ENCODE measurements around the gene PTPRN2. TPM values are rescaled to one million over a fixed set of nuclear protein-coding genes. Genes with fewer than 3 reads are reported as not detected.
A peak's percentile ranks its signal among the peaks of the same experiment; 100 is the strongest.
"Not testable (repeated sequence)": the region's sequence is repeated elsewhere in the genome, so short reads cannot be mapped to it uniquely, and the experiment has no call there.

Gene PTPRN2
- total and polyA plus RNA-seq, 3 experiments from 2014 or later: 0.33 to 1.2 (median 0.42) TPM

DNA sequence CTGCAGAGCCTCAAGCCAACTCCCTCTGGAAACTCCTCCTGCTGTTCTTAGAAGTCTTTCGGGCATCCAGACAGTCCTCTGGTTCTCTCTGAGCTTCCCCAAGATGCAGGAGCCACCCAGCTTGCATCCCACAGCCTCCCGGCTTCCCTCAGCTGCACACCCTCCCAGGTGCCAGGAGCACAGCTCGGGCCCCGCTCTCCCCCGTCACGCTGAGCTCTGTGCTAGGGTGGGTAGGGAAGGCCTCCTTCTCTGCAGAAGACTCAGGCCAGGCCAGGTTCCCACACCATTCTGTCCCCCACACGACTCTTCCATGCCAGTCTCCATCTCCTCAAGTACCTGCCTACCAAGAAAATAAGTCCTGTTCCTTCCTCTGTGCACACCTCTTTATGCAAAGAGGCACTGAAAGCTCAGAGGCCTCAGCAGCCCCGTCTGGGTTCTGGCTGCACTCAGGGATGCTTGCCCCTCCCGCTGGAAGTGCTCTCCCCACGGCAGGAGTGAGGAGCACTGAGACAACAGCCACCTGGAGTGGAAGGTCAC is 537.1 kb downstream of the PTPRN2 start:
- Histone ChIP-seq H3K4me3 (ENCODE audit: low read length) (no peak overlapping the region), H3K36me3 (ENCODE audit: insufficient read depth, low read length) (no peaks in the 10 kb centered on the region), H3K27ac (ENCODE audit: low read depth, low read length) (no peak overlapping the region), H3K9me3 (ENCODE audit: low read length) (no peaks in the 10 kb centered on the region), H3K27me3 (ENCODE audit: insufficient read depth, low read length, poor library complexity, severe bottlenecking) (no peaks in the 10 kb centered on the region), H3K4me1 (ENCODE audit: insufficient read depth, low read length) (no peaks in the 10 kb centered on the region)
- Mint-ChIP-seq H3K4me1 (no peaks in the 10 kb centered on the region), H3K4me3 (no peak overlapping the region), H3K36me3 (no peaks in the 10 kb centered on the region), H3K27ac (peak overlapping the region in 1 of 8 donors; percentile 34), H3K27me3 (peaks cover 0 to 3% of the 10 kb centered on the region in 2 donors), H3K9me3 (no peaks in the 10 kb centered on the region)
- ChIA-PET POLR2A (no interaction called here), CTCF (no interaction called here)
- DNase-seq: no peak

DNA sequence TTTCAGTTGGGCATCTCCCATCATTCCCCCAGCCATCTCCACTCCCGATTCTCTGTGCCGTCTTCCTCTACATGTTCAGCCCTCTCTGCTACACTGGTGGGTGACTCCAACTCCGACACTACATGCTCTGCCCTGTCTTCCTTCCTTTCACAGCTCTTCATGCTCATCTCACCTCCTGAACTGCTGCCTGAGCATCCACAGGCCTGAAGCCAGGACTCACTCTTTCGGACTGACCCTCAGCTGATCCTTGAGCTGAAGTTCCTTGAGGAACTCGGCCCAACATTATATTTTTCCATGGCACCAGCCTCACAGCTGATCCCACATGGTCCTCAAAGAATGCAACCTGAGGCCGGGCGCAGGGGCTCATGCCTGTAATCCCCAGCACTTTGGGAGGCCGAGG is 538.4 kb downstream of the PTPRN2 start:
- Histone ChIP-seq H3K36me3 (ENCODE audit: insufficient read depth, low read length) (no peaks in the 10 kb centered on the region), H3K27ac (ENCODE audit: low read depth, low read length) (no peak overlapping the region), H3K27me3 (ENCODE audit: insufficient read depth, low read length, poor library complexity, severe bottlenecking) (no peaks in the 10 kb centered on the region), H3K4me3 (ENCODE audit: low read length) (no peak overlapping the region), H3K9me3 (ENCODE audit: low read length) (no peaks in the 10 kb centered on the region), H3K4me1 (ENCODE audit: insufficient read depth, low read length) (no peaks in the 10 kb centered on the region)
- Mint-ChIP-seq H3K27ac (no peak overlapping the region), H3K27me3 (peaks cover 0 to under 1% of the 10 kb centered on the region in 2 donors), H3K36me3 (no peaks in the 10 kb centered on the region), H3K4me3 (no peak overlapping the region), H3K4me1 (no peaks in the 10 kb centered on the region), H3K9me3 (no peaks in the 10 kb centered on the region)
- ChIA-PET CTCF (no interaction called here), POLR2A (no interaction called here)
- no peak for DNase-seq

GRCh38 chr7:158048569-158048968 is 539.1 kb downstream of the PTPRN2 start:
- H3K4me3 ChIP-seq (ENCODE audit: low read length): no peak overlapping the region
- no peaks in the 10 kb centered on the region for H3K27me3 ChIP-seq (ENCODE audit: insufficient read depth, low read length, poor library complexity, severe bottlenecking)
- ChIA-PET CTCF (no interaction called here), POLR2A (no interaction called here)
- no peaks in the 10 kb centered on the region for H3K9me3 Mint-ChIP-seq
- no peaks in the 10 kb centered on the region for H3K27me3 Mint-ChIP-seq
- no peak for DNase-seq
- no peaks in the 10 kb centered on the region for H3K36me3 ChIP-seq (ENCODE audit: insufficient read depth, low read length)
- no peak overlapping the region for H3K4me3 Mint-ChIP-seq
- no peak overlapping the region for H3K27ac ChIP-seq (ENCODE audit: low read depth, low read length)
- no peaks in the 10 kb centered on the region for H3K4me1 Mint-ChIP-seq
- H3K4me1 ChIP-seq (ENCODE audit: insufficient read depth, low read length): no peaks in the 10 kb centered on the region
- no peaks in the 10 kb centered on the region for H3K9me3 ChIP-seq (ENCODE audit: low read length)
- no peak overlapping the region for H3K27ac Mint-ChIP-seq
- H3K36me3 Mint-ChIP-seq: no peaks in the 10 kb centered on the region

- Mint-ChIP-seq H3K9me3 (no peaks in the 10 kb centered on the region), H3K27me3 (no peaks in the 10 kb centered on the region), H3K4me3 (no peak overlapping the region), H3K4me1 (no peaks in the 10 kb centered on the region), H3K27ac (no peak overlapping the region), H3K36me3 (no peaks in the 10 kb centered on the region)
- Histone ChIP-seq H3K27ac (ENCODE audit: low read depth, low read length) (no peak overlapping the region), H3K9me3 (ENCODE audit: low read length) (no peaks in the 10 kb centered on the region), H3K4me1 (ENCODE audit: insufficient read depth, low read length) (no peaks in the 10 kb centered on the region), H3K27me3 (ENCODE audit: insufficient read depth, low read length, poor library complexity, severe bottlenecking) (no peaks in the 10 kb centered on the region), H3K4me3 (ENCODE audit: low read length) (no peak overlapping the region), H3K36me3 (ENCODE audit: insufficient read depth, low read length) (no peaks in the 10 kb centered on the region)
- CTCF ChIA-PET: no interaction called here
- DNase-seq: no peak
- POLR2A ChIA-PET: no interaction called here
Measured at GRCh38 chr7:158047391-158048059, 540.1 kb downstream of the PTPRN2 start.

DNA sequence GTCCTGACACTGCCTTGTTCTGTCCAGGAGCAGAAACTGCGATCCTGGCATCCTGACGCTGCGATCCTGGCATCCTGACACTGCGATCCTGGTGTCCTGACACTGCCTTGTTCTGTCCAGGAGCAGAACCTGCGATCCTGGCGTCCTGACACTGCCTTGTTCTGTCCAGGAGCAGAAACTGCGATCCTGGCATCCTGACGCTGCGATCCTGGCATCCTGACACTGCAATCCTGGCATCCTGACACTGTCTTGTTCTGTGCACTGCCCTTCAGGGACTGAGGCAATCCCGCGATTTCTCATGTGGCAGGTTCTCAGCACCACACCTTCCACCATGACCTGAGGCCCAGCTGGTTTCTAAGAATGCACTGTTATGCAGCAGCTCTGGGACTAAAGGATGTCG is 541.4 kb downstream of the PTPRN2 start:
- H3K27me3 ChIP-seq (ENCODE audit: insufficient read depth, low read length, poor library complexity, severe bottlenecking); CTCF ChIA-PET; H3K4me1 ChIP-seq (ENCODE audit: insufficient read depth, low read length); H3K27ac ChIP-seq (ENCODE audit: low read depth, low read length); H3K27ac Mint-ChIP-seq; DNase-seq; H3K36me3 Mint-ChIP-seq; H3K9me3 ChIP-seq (ENCODE audit: low read length); H3K9me3 Mint-ChIP-seq; POLR2A ChIA-PET; H3K36me3 ChIP-seq (ENCODE audit: insufficient read depth, low read length); H3K4me3 Mint-ChIP-seq; H3K4me3 ChIP-seq (ENCODE audit: low read length); H3K27me3 Mint-ChIP-seq; H3K4me1 Mint-ChIP-seq: not testable (repeated sequence)

DNA sequence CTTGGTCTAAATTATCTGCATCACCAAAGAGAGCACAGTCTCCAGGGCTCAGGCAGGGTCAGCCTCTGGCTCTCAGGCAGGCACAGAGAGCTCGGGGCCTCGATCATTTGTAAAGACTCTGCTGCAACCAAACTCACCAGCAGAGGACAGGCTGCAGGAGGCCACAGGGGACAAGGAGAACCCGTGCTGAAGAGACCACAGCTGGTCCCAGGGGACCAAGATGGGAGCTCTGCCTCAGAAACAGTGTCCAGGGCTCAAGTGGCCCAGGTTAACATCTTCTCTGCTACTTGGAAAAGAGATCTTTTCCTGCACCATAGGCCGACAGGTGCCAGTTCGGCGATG is 543.2 kb downstream of the PTPRN2 start:
- Mint-ChIP-seq H3K27me3 (no peaks in the 10 kb centered on the region), H3K4me3 (no peak overlapping the region), H3K4me1 (no peaks in the 10 kb centered on the region), H3K9me3 (peaks cover 3 to 9% (median 8%) of the 10 kb centered on the region in 5 donors), H3K27ac (no peak overlapping the region), H3K36me3 (no peaks in the 10 kb centered on the region)
- no peak for DNase-seq
- ChIA-PET CTCF (no interaction called here), POLR2A (no interaction called here)
- H3K9me3 ChIP-seq (ENCODE audit: low read length): no peaks in the 10 kb centered on the region
- H3K4me1 ChIP-seq (ENCODE audit: insufficient read depth, low read length): no peaks in the 10 kb centered on the region
- no peaks in the 10 kb centered on the region for H3K36me3 ChIP-seq (ENCODE audit: insufficient read depth, low read length)
- no peak overlapping the region for H3K4me3 ChIP-seq (ENCODE audit: low read length)
- no peaks in the 10 kb centered on the region for H3K27me3 ChIP-seq (ENCODE audit: insufficient read depth, low read length, poor library complexity, severe bottlenecking)
- H3K27ac ChIP-seq (ENCODE audit: low read depth, low read length): no peak overlapping the region

- Histone ChIP-seq H3K4me3 (ENCODE audit: low read length) (no peak overlapping the region), H3K27me3 (ENCODE audit: insufficient read depth, low read length, poor library complexity, severe bottlenecking) (no peaks in the 10 kb centered on the region), H3K4me1 (ENCODE audit: insufficient read depth, low read length) (no peaks in the 10 kb centered on the region), H3K36me3 (ENCODE audit: insufficient read depth, low read length) (no peaks in the 10 kb centered on the region), H3K9me3 (ENCODE audit: low read length) (peaks cover 4% of the 10 kb centered on the region), H3K27ac (ENCODE audit: low read depth, low read length) (no peak overlapping the region)
- POLR2A ChIA-PET: no interaction called here
- H3K4me3 Mint-ChIP-seq: no peak overlapping the region
- no peak for DNase-seq
- CTCF ChIA-PET: no interaction called here
- peaks cover 5 to 16% (median 12%) of the 10 kb centered on the region in 5 donors for H3K9me3 Mint-ChIP-seq
- H3K36me3 Mint-ChIP-seq: no peaks in the 10 kb centered on the region
- H3K27ac Mint-ChIP-seq: no peak overlapping the region
- H3K27me3 Mint-ChIP-seq: no peaks in the 10 kb centered on the region
- H3K4me1 Mint-ChIP-seq: no peaks in the 10 kb centered on the region
Measured at GRCh38 chr7:158043551-158044481, 543.8 kb downstream of the PTPRN2 start.

- DNase-seq: no peak
- H3K9me3 ChIP-seq (ENCODE audit: low read length): peaks cover 4% of the 10 kb centered on the region
- ChIA-PET POLR2A (no interaction called here), CTCF (no interaction called here)
- Mint-ChIP-seq H3K27me3 (no peaks in the 10 kb centered on the region), H3K4me3 (no peak overlapping the region), H3K4me1 (no peaks in the 10 kb centered on the region), H3K36me3 (no peaks in the 10 kb centered on the region), H3K9me3 (peaks cover 8 to 17% (median 16%) of the 10 kb centered on the region in 5 donors), H3K27ac (peak overlapping the region in 1 of 8 donors; percentile 64)
- no peaks in the 10 kb centered on the region for H3K36me3 ChIP-seq (ENCODE audit: insufficient read depth, low read length)
- H3K4me3 ChIP-seq (ENCODE audit: low read length): no peak overlapping the region
- no peaks in the 10 kb centered on the region for H3K4me1 ChIP-seq (ENCODE audit: insufficient read depth, low read length)
- H3K27ac ChIP-seq (ENCODE audit: low read depth, low read length): no peak overlapping the region
- H3K27me3 ChIP-seq (ENCODE audit: insufficient read depth, low read length, poor library complexity, severe bottlenecking): no peaks in the 10 kb centered on the region
Measured at GRCh38 chr7:158042156-158042880, 545.3 kb downstream of the PTPRN2 start.

Measured in CD8-positive, alpha-beta memory T cell (primary cell).